GM04504 (cell line): ENCODE measurements around the gene ABCD3.
"Not testable (repeated sequence)": the region's sequence is repeated elsewhere in the genome, so short reads cannot be mapped to it uniquely, and the experiment has no call there.

Experiments used
- DNase-seq: peaks from one replicate; pipeline ENCODE4 v3.0.0-alpha.2; 2012; ENCODE audit warnings: low read depth

Gene ABCD3

DNA sequence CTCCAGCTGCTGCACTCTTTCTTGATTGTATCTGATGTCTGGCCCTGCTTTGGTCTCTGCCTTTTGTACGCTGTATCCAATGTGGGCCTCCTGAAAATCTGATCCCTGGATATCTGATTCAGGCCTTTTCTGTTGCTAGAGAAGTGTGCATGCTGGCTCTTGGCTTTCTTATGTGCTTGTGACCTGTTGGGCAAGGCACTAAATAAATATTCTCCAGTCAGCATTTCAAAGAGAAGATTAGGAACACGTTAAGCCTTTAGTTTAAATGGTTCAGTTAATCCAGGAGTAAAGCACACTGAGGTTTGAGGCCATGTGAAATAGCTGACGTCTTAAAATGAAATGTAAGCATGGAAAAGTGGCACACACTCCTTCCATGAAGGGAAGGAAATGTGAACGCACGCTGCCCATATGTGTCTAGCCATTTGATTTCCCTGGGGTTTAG lies 132.6 kb downstream of the ABCD3 start:
- DNase-seq, result no peak

DNA sequence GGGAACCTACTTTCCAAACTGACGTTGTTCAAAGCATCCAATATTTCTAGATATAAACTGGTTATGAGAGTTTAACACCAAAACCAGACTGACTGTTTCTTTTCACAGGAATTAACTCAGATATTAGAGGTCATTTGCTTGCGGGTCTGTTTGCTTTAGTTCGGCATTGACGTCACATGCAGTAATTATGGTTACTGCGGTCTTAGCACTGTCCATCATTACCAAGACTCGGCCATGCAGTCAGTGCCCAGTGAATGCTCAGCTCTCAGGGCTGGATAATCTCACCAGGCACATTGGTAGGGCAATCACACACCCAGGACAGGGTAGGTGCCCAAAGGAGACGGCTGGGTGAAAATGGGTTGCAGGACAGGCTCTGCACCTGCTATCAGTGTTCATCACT lies 133.3 kb downstream of the ABCD3 start:
- no peak for DNase-seq

DNA sequence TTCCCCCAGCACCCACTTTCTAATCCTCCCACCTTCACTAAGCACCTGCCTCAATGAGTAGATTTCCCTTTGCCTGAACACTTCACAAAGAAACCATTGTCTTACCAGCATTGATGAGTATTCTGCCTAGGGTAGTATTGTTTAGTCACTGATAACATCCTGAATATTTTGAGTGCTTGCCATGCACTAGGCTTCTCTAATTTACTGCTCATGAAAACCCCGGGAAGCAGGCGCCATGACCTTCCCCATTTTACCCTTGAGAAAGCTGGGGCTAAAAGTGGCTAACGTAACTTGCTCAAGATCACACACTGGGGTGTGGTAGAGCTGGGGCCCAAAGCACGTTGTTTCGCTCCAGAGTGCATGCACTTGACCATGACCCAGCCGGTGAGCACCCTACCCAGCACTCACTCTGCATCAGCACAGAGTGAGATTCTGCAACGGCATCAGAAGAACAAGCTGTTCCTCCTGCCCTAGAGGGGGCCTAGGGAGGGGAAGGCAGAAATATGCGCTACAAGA lies 133.9 kb downstream of the ABCD3 start:
- no peak for DNase-seq

DNA sequence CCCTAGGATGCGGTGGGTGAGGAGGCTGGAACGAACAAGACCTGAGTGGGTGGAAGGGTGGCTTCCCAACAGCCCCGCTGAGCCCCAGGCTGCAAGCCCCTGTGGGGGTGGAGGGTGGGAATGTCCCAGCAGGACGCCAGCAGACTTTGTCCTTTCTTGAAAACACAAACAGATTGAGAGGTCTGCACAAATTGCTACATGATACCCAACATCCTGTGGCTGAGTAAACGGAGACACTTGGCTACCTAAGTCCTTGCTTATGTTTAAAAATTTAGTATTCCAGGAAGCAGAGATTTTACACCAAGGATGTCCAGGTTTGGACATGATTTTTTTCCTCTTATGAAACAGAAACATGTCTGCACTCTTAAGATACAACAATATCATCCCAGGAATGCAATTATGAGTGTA lies 135.1 kb downstream of the ABCD3 start:
- no peak for DNase-seq

DNA sequence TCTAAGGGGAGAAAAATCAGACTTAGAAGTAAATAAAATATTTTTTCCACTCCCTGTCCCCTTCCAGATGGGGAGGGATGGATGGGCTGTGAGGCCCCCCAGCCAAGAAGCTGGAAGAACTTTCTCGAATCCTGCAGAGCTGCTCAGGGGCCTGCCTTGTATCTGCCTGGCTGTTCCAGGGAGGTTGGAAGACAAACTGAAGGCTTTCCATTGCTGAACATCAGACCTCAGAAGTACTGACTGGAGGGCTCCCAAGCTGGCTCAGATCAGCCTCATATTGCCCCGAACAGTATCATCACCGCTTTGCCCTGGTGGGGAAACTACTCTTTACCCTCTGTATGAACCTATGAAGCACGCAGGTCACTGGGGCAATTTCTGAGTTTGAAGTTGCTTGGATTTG lies 135.7 kb downstream of the ABCD3 start:
- no peak for DNase-seq

DNA sequence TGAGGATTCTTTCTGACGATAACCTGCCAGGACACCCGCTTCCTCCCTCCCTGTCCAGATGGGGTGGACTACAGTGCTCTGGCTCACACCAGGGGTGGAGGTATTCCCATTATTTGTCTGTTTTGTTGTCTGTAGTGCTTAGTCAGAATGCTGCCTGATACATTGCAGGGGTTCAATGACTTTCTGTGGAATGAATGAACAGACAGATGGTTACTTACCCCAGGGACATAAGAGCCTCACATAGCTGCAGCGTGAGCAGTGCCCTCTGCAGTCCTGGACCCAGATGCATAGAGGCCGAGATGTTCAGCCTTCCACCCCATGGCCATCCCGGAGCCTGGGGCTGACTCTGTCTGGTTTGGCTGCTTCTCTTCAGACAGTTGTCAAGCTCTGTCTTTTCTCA lies 136.4 kb downstream of the ABCD3 start:
- DNase-seq, result no peak

DNA sequence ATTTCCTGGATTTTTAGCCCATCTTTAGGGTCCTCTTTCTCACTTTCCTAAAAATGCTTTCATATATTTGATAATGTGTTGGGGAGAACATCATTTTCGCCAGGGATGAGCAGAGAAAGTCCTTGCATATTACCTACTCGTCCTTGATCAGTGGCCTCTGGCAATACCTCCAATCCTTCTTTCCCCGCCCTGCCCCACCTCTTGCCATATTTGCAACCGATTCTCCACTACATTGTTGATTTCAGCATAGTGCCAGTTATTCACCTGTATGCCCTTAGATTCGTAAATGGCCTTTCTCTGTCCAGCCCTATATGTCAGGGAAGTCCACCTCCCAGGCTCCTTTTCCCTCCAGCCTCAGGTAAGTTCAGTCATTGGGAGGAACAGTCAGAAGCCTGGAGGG lies 136.9 kb downstream of the ABCD3 start:
- no peak for DNase-seq

DNA sequence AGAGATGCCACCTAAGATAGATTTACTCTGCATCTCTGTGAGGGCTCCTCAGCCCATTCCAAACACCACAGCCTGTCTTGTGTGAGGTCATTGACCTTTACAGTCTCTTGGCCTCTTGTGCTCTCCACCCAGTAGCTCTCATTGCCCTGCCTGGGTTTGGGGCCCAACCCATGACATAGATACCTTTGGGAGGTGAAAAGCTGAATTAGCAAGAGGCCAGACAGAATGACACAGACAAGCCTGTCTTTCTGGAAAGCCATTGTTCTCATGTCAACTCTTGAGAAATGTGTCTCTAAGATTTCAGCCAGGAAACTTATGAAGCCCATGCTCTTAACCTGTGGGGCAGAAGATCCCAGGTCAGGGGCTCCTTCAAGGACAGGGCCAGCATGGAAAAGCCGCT lies 141.7 kb downstream of the ABCD3 start:
- no peak for DNase-seq

DNA sequence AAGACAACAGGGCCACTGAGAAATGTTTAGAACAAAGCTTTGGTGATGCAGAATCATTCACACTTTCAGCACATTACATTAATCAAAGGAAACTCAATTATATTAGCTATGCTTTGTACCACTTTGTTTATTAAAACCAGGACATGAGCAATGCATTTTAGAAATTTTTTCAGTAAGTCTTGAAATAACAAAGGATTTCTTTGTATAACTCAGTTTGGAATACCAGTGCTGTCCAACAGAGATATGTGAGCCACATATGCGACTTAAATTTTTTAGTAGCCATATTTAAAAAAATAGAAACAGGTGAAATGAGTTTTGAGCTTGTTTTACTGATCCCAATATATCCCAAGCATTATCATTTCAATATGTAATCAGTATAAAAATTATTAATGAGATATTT lies 142.1 kb downstream of the ABCD3 start:
- no peak for DNase-seq

DNA sequence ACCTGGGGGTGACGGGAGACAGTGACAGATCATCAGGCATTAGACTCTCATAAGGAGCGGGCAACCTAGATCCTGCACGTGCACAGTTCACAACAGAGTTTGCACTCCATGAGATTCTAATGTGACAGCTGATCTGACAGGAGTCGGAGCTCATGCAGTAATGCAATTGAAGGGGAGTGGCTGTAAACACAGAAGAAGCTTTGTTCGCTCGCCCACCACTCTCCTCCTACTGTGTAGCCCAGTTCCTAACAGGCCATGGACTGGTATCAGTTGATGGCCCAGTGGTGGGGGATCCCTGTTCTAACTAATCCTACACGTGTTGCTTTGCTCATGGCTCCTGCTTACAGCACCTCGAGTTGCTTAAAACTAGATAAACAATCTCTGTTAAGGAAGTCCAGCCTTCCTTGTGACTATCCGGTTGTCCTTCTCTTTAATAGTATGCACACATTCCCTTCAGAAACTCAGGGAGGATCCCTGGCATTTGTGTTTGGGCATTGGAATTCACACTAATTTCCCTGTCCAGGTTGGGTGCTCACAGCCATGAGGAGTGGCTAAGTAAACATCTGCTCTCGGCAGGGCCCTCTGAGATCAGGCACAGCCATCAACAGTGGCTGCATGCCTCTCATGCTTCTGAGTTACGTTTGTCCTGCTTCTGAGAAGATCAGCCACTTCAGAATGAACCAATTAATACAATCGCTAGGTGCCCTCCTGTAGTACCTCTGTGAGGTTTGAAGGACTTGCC lies 144.5 kb downstream of the ABCD3 start:
- no peak for DNase-seq

DNA sequence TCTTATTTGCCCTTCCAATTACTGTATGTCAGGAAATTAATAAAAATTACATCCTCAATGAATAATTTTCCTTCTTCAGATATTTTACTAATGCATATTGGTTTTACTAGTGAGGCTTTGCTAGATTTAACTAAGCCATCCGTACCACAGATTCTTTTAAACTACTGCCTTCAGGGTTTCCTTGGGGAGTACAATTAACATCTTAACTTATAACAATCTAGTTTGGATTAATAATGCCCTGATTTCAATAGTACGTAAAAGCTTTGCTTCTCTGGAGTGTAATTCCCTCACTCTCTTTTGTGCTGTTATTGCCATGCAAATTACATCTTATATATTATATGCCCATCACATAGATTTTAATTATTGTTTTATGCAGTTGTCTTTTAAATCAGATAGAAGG lies 147.7 kb downstream of the ABCD3 start:
- no peak for DNase-seq

DNA sequence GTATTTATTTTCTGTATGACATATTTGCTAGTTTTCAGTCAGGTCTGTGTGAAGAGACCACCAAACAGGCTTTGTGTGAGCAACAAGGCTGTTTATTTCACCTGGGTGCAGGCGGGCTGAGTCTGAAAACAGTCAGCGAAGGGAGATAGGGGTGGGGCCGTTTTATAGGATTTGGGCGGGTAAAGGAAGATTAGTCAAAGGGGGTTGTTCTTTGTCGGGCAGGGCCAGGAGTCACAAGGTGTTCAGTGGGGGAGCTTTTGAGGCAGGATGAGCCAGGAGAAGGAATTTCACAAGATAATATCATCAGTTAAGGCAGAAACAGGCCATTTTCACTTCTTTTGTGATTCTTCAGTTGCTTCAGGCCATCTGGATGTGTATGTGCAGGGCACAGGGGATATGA lies 148.2 kb downstream of the ABCD3 start:
- DNase-seq, result not testable (repeated sequence)

DNA sequence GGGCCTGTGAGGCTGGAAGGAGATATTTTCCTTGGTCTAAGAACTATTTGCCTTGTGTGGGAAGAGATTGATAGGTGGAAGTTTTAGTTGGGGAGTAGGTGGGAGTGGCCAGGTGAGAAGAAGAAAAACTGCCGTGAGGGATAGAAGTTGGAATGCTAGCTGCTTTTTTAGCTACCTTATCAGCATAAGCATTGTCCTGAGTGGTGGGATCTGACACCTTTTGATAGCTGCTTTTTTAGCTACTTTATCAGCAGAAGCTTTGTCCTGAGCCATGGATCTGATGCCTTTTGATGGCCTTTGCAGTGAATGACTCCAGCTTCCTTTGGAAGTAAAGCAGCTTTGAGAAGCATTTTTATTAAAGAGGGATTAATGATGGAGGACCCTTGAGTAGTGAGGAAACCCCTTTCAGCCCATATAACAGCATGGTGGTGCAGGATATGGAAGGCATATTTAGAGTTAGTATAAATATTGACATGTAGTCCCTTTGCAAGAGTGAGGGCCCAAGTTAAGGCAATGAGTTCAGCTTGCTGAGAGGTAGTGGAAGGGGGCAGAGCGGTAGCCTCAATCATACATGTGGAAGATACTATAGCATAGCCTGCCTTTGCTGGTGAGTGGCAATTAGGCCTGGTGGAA lies 149.9 kb downstream of the ABCD3 start:
- DNase-seq, result not testable (repeated sequence)
